DND-41 (cell line): ENCODE data around the gene OR51I1.

Experiments
- ATAC-seq: fragments of 200-7000 bp; cut with Tn5 transposase; 3 replicates; pipeline ENCODE4 v1.9.1; 2021; ENCODE audit warnings: low read depth; ENCODE audit not compliant: insufficient read depth
- DNase-seq: peaks from one replicate; pipeline ENCODE4 v3.0.0-alpha.2; 2020
- H2AFZ ChIP-seq: 2 replicates; pipeline ENCODE4 v1.6.0; 2012; ENCODE audit warnings: low read depth, low read length
- H3K27ac ChIP-seq: 2 replicates; pipeline ENCODE4 v1.5.1; 2012; ENCODE audit warnings: low read length, inconsistent platforms
- H3K27me3 ChIP-seq: fragments of 200-600 bp; sonication (generic); 2 replicates; pipeline ENCODE4 v1.6.0; 2012; ENCODE audit warnings: low read length, mild to moderate bottlenecking, inconsistent platforms; ENCODE audit not compliant: insufficient read depth, poor library complexity
- H3K36me3 ChIP-seq: 2 replicates; pipeline ENCODE4 v1.5.1; 2012; ENCODE audit warnings: low read length, inconsistent platforms; ENCODE audit not compliant: insufficient read depth
- H3K4me1 ChIP-seq: 2 replicates; pipeline ENCODE4 v1.5.1; 2012; ENCODE audit warnings: mild to moderate bottlenecking, low read length; ENCODE audit not compliant: insufficient read depth
- H3K4me2 ChIP-seq: 2 replicates; pipeline ENCODE4 v1.6.0; 2012; ENCODE audit warnings: mild to moderate bottlenecking, moderate library complexity, low read length, inconsistent platforms; ENCODE audit not compliant: insufficient read depth
- H3K4me3 ChIP-seq, 2 experiments: fragments of 200-600 bp in 1 of 2; shearing (Covaris generic) in 1 of 2; 2 replicates each; pipeline ENCODE4 v1.5.1; 2012 to 2016; ENCODE audit warnings: inconsistent platforms in 2 of 2, low read length in 2 of 2, mild to moderate bottlenecking in 2 of 2, low read depth in 1 of 2, moderate library complexity in 1 of 2
- H3K79me2 ChIP-seq: 2 replicates; pipeline ENCODE4 v1.6.0; 2012; ENCODE audit warnings: low read length, inconsistent platforms; ENCODE audit not compliant: insufficient read depth
- H3K9ac ChIP-seq: 2 replicates; pipeline ENCODE4 v1.6.0; 2012; ENCODE audit warnings: low read depth, mild to moderate bottlenecking, inconsistent platforms, low read length, moderate library complexity
- H3K9me3 ChIP-seq: 2 replicates; pipeline ENCODE4 v1.5.1; 2012; ENCODE audit warnings: low read length, moderate library complexity, mild to moderate bottlenecking, inconsistent platforms; ENCODE audit not compliant: insufficient read depth, severe bottlenecking
- H4K20me1 ChIP-seq: 2 replicates; pipeline ENCODE4 v1.6.0; 2012; ENCODE audit warnings: low read length; ENCODE audit not compliant: insufficient read depth
- EZH2 ChIP-seq: IDR thresholded peaks from 3 replicates; pipeline ENCODE4 v1.6.1; 2012; ENCODE audit warnings: borderline replicate concordance, low read depth, mild to moderate bottlenecking, moderate library complexity, low read length, inconsistent platforms; ENCODE audit not compliant: severe bottlenecking
- TF ChIP-seq, protein P1 (sequence below): IDR thresholded peaks from 2 replicates; pipeline ENCODE4 v1.5.1; 2012; ENCODE audit warnings: borderline replicate concordance, low read length, moderate library complexity, mild to moderate bottlenecking; ENCODE audit not compliant: poor library complexity, severe bottlenecking; ENCODE audit errors: extremely low read depth

Gene OR51I1

GRCh38 chr11:5423131-5423530 lies 18.2 kb downstream of the OR51I1 start:
- H3K4me2 ChIP-seq: no peak overlapping the region
- no peaks in the 10 kb centered on the region for H3K9me3 ChIP-seq
- H3K4me3 ChIP-seq: no peak overlapping the region
- no peak for DNase-seq
- no peak overlapping the region for H3K27ac ChIP-seq
- no peaks in the 10 kb centered on the region for H4K20me1 ChIP-seq
- no peaks in the 10 kb centered on the region for H3K36me3 ChIP-seq
- H3K79me2 ChIP-seq: no peaks in the 10 kb centered on the region
- no peaks in the 10 kb centered on the region for H3K4me1 ChIP-seq
- H2AFZ ChIP-seq: no peak overlapping the region
- H3K27me3 ChIP-seq: peaks cover 16% of the 10 kb centered on the region
- no peak for ATAC-seq
- TF ChIP-seq, protein P1, sequence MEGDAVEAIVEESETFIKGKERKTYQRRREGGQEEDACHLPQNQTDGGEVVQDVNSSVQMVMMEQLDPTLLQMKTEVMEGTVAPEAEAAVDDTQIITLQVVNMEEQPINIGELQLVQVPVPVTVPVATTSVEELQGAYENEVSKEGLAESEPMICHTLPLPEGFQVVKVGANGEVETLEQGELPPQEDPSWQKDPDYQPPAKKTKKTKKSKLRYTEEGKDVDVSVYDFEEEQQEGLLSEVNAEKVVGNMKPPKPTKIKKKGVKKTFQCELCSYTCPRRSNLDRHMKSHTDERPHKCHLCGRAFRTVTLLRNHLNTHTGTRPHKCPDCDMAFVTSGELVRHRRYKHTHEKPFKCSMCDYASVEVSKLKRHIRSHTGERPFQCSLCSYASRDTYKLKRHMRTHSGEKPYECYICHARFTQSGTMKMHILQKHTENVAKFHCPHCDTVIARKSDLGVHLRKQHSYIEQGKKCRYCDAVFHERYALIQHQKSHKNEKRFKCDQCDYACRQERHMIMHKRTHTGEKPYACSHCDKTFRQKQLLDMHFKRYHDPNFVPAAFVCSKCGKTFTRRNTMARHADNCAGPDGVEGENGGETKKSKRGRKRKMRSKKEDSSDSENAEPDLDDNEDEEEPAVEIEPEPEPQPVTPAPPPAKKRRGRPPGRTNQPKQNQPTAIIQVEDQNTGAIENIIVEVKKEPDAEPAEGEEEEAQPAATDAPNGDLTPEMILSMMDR: no peak
- no peak for TF ChIP-seq EZH2
- H3K9ac ChIP-seq: no peak overlapping the region

- Histone ChIP-seq H3K4me1 (no peaks in the 10 kb centered on the region), H3K79me2 (no peaks in the 10 kb centered on the region), H2AFZ (no peak within 1 kb of the TSS), H3K27me3 (peaks cover 12% of the 10 kb centered on the region), H3K9me3 (no peaks in the 10 kb centered on the region), H3K4me3 (no peak within 1 kb of the TSS), H3K9ac (no peak within 1 kb of the TSS), H4K20me1 (no peaks in the 10 kb centered on the region), H3K4me2 (no peak within 1 kb of the TSS), H3K27ac (no peak within 1 kb of the TSS), H3K36me3 (no peaks in the 10 kb centered on the region)
- no peak for TF ChIP-seq EZH2
- TF ChIP-seq, protein P1: no peak
- ATAC-seq: no peak
- DNase-seq: no peak
Observed at GRCh38 chr11:5421811-5422210, 19.5 kb downstream of the OR51I1 start, which contains the start of gene OR51Q1. OR51Q1 (plus strand) TSS chr11:5422111; CDS start chr11:5422201, 90 bp downstream.

DNA sequence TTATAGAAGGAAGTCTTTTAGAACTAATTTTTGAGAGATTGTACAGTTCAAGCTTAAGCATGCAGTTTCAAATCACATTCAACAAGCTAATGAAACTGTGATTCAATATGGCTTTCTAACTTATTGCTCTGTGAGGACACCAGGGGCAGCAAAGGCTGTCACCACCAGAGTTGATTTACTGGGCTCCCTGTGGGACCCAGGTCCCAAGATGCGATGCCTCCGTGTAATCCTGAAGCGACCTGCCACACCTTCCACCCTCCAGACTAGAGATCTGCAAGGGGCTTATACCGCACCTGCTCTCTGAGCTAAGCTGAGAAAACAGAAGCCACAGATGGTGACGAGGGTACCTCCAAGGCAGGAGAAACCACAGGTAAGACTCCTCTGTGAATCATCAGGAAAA lies 20.3 kb downstream of the OR51I1 start:
- no peak overlapping the region for H3K4me3 ChIP-seq
- no peak overlapping the region for H3K9ac ChIP-seq
- no peak for ATAC-seq
- H3K79me2 ChIP-seq: no peaks in the 10 kb centered on the region
- no peak overlapping the region for H2AFZ ChIP-seq
- no peak overlapping the region for H3K27ac ChIP-seq
- peaks cover 7% of the 10 kb centered on the region for H3K27me3 ChIP-seq
- TF ChIP-seq, protein P1: no peak
- no peak for TF ChIP-seq EZH2
- no peak overlapping the region for H3K4me2 ChIP-seq
- DNase-seq: no peak
- H3K9me3 ChIP-seq: no peaks in the 10 kb centered on the region
- H4K20me1 ChIP-seq: no peaks in the 10 kb centered on the region
- H3K36me3 ChIP-seq: no peaks in the 10 kb centered on the region
- H3K4me1 ChIP-seq: no peaks in the 10 kb centered on the region

GRCh38 chr11:5405173-5405572 lies 36.1 kb downstream of the OR51I1 start:
- TF ChIP-seq, protein P1: no peak
- TF ChIP-seq EZH2: no peak
- no peak for ATAC-seq

More at GRCh38 chr11:5405173-5405572, 36.1 kb downstream of the OR51I1 start:
- Histone ChIP-seq H3K4me2 (no peak overlapping the region), H4K20me1 (no peaks in the 10 kb centered on the region), H3K4me1 (no peaks in the 10 kb centered on the region), H3K36me3 (no peaks in the 10 kb centered on the region), H2AFZ (no peak overlapping the region), H3K9me3 (no peaks in the 10 kb centered on the region), H3K27ac (no peak overlapping the region), H3K79me2 (no peaks in the 10 kb centered on the region), H3K4me3 (no peak overlapping the region), H3K9ac (no peak overlapping the region), H3K27me3 (peaks cover 9% of the 10 kb centered on the region)
- DNase-seq: no peak
